ENCODE measurements around the gene ACACB.
A peak's percentile ranks its signal among the peaks of the same experiment; 100 is the strongest.

Gene ACACB

GRCh38 chr12:109309381-109310246 lies 193.2 kb downstream of the ACACB start:
- DNase-seq (ENCODE audit: low read depth): no peak
- H3K4me3 ChIP-seq (ENCODE audit: low read depth, low read length): peak overlapping the region; percentile 8

DNA sequence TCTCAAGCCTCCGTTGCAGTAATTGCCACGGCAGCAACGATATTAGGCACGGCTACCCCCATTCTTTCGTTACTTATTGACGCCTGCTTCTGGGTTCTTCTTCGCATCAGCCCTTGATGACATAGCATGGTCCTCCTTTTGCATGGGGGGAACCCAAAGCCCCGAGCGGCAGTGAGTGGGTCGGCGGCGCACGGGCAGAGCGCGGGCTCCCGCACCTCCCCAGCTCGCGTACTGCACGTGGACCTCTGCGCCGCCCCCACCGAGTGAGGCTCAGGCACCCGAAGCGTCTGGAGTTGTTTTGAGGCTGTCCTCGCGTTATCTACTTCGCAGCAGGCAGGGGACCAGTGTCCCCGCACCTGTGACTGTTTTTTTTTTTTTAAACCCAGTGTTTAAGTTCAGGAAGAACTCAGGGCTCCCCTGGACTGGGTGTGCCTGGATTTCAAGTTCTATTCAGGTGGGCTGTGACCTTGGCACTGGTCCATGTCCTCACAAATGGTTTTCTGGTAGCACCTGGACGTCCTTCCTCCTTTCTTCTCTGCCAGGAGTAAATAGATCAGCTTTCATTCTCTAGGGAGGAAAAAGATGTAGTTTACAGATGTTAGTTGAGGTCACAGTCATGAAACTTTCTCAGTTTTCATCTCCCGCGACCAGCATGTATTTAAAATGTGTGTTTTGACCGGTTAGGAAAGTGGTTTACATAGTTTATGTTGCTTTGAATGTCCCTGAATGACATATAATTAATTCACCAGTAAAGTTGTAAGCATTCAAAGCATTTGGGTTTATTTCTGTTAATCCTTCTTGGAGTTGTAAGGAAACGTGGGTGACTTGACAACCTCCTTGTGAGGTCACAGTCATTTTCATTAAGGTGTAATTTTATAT lies 194.1 kb downstream of the ACACB start:
- no peak for DNase-seq (ENCODE audit: low read depth)
- H3K4me3 ChIP-seq (ENCODE audit: low read depth, low read length): no peak overlapping the region

Data from skeletal muscle cell (primary cell).